Activated T-helper 2 cell treated with anti-CD3 and anti-CD28 coated beads, Interferon-gamma antibody, Interleukin-2, Interleukin-4, amounts not matched to agents 10 μg/mL and 5 μg/mL and 100 μg/mL, durations not matched to agents 14 hours and 24 hours and 36 hours (primary cell): ENCODE results near the gene FLT3. TPM values are rescaled to one million over a fixed set of nuclear protein-coding genes. Genes with fewer than 3 reads are reported as not detected.
A peak's percentile ranks its signal among the peaks of the same experiment; 100 is the strongest.

ENCODE experiments used
- DNase-seq: peaks from one replicate; pipeline ENCODE4 v3.0.0; 2021; ENCODE audit warnings: low spot score
- H3K27ac Mint-ChIP-seq: one replicate; pipeline ENCODE4 v1.8.0; 2021; ENCODE audit warnings: mixed read lengths
- H3K27me3 Mint-ChIP-seq: one replicate; pipeline ENCODE4 v1.8.0; 2021; ENCODE audit warnings: low read depth, mixed read lengths
- H3K36me3 Mint-ChIP-seq: one replicate; pipeline ENCODE4 v1.8.0; 2021; ENCODE audit warnings: low read depth, mixed read lengths
- H3K4me1 Mint-ChIP-seq: one replicate; pipeline ENCODE4 v1.8.0; 2021; ENCODE audit warnings: low read depth, mixed read lengths
- H3K4me3 Mint-ChIP-seq: one replicate; pipeline ENCODE4 v1.8.0; 2021; ENCODE audit warnings: low read depth, mild to moderate bottlenecking, moderate library complexity, mixed read lengths
- H3K9me3 Mint-ChIP-seq: one replicate; pipeline ENCODE4 v1.8.0; 2021; ENCODE audit warnings: mixed read lengths
- intact Hi-C: fragments of 100-400 bp; cut with micrococcal nuclease; formaldehyde crosslinking; loops from one replicate; pipeline ENCODE4 v1.15.1; 2023
- total RNA-seq: library from RNA; stranded (reverse); gene quantifications from 2 replicates; pipeline ENCODE4 v1.2.3, GENCODE V29; 2022

Gene FLT3
- total RNA-seq, 1 donor from 2014 or later: not detected

DNA sequence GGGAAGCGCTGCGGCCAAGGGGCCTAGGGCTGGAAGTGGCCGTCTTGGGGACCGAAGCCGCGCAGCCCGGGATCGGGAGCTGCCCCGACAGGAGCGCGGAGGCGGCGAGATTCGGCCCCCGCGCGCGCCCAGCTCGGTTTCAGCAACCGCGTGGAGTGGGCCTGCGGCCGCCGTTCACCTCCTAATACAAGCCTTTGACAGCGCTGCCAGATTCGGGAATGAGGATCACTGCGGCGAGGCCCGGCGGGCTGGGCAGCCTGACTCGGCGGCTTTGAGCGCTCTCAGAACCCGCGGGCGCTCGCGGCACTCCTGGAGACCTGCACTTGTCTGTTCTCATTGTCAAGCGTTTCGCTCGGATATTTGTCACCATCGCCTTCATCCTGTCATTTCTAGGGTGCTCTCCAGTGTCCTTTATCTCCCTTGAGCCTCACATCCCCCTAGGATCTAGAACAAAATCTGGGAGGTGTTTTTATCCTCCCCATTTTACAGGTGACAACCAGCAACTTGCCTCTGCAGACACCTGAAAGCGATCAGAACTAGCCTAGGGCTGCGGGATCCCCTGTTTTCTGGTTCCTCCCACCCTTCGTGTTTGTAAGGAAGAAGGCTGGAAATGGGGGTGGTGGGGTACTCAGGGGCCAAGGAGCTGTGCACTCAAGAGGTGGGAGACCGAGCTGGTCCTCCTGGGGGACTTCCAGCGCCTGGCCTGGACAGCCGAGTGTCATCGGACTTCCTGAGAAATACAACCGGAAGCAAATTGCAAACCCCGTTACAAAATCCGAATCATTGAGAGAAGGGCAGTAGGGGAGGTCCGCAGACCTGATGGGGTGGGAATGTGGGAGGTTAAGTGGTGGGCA lies 129.8 kb downstream of the FLT3 start:
- H3K9me3 Mint-ChIP-seq: no peaks in the 10 kb centered on the region
- peaks cover 3% of the 10 kb centered on the region for H3K4me1 Mint-ChIP-seq
- DNase-seq: no peak
- H3K27me3 Mint-ChIP-seq: peaks cover 82% of the 10 kb centered on the region
- H3K36me3 Mint-ChIP-seq: no peaks in the 10 kb centered on the region
- intact Hi-C loops: loop anchor here (2.0 kb wide), 2 partner anchors 16 to 176 kb away; no protein-coding TSS in a partner anchor
- no peak overlapping the region for H3K4me3 Mint-ChIP-seq
- H3K27ac Mint-ChIP-seq: no peak overlapping the region

DNA sequence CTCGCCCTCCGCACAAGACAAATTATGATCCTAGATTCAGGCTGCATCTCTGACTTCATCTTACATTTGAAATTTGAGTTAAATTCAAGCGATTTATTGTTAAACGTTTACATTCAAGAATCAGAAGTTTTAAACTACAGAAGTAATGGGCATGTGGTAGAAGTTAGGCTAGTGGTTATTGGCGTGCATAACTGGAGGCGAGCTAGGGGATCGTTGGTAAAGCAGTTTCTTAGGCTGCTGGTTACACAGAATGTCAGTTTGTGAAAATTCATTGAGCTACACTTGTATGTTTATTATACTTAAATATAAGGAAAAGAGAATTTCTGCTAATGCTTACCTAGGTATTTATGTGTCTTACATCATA lies 130.5 kb downstream of the FLT3 start:
- H3K27me3 Mint-ChIP-seq: peaks cover 82% of the 10 kb centered on the region
- no peak for DNase-seq
- intact Hi-C loops: loop anchor here (2.0 to 5.0 kb wide), 3 partner anchors 15 to 175 kb away; no protein-coding TSS in a partner anchor
- H3K36me3 Mint-ChIP-seq: no peaks in the 10 kb centered on the region
- no peaks in the 10 kb centered on the region for H3K4me1 Mint-ChIP-seq
- no peak overlapping the region for H3K4me3 Mint-ChIP-seq
- H3K27ac Mint-ChIP-seq: no peak overlapping the region
- no peaks in the 10 kb centered on the region for H3K9me3 Mint-ChIP-seq

DNA sequence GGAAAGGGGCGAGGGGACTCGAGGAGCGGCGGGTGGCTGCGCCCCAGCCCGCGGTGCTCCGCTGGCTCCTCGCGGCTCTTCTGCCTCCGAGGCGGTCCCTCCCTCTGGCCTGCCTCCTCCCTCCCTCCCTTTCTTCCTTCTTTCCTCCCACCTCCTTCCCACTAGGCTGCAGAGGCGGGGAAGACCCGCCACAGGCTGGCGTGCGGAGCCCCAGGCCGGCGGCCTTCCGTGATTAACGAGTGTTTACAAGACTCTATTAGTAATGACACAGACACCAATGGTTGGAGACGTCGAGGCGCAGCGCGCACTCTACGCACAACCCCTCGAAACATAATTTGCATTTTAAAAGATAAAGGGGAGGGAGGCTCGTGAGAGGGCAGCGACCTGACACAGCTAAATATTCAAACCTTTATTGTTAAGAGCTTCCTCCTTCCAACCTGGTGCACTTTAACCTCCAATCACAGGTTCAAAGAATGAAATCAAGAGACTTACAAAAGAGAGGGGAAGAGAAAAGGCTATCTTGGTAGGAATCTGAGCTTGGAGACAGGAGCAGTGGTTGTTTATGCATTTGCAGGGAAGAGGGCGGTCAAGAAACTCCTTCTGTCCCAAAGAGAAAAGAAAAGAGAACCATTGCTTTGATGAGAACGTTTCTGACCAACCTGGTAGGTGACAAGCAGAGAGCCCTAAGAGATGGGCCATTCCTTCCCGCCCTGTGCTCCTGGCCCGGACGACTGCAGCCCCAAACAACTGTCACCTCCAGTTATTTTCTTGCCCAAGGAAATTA lies 131.1 kb downstream of the FLT3 start, which contains the start of gene CDX2:
CDX2 (minus strand) TSS at position 234 of the 784 bp plus-strand sequence. CDS start 309 bp downstream, outside the sequence.
- H3K4me3 Mint-ChIP-seq: no peak within 1 kb of the TSS
- H3K27ac Mint-ChIP-seq: peak within 1 kb of the TSS; percentile 58
- H3K36me3 Mint-ChIP-seq: no peaks in the 10 kb centered on the region
- H3K27me3 Mint-ChIP-seq: peaks cover 81% of the 10 kb centered on the region
- no peaks in the 10 kb centered on the region for H3K9me3 Mint-ChIP-seq
- no peak for DNase-seq
- intact Hi-C loops: loop anchor here (5.0 kb wide), 1 partner anchor 147 kb away; no protein-coding TSS in a partner anchor
- no peaks in the 10 kb centered on the region for H3K4me1 Mint-ChIP-seq

DNA sequence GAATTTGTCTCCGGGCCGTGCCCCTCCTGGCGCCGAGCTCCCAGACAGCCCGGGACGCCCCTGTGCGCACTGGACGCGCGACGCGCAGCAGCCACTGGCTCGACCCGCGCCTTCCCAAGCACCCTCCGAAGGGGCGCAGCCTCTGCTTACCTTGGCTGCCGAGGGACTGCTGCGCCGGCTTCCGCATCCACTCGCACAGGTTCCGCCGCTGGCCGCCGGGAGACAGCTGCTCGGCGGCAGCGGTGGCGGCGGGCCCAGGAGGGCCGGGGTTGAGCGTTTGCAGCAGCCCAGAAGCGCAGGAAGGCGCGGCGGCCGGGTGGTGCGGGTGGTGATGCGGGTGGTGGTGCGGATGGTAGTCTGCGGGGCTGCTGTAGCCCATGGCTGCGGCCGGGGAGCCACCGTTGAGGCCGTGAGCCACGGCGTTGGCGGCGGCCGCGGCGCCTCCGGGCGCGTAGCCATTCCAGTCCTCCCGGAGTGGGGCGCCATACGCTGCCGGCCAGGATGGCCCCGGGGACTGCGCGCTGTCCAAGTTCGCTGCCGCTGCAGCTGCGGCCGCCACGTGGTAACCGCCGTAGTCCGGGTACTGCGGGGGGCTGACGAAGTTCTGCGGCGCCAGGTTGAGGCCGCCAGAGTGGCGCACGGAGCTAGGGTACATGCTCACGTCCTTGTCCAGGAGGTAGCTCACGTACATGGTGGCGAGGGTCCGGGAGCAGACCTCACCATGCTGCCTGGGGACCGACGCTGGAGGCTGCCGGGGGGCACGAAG lies 131.9 kb downstream of the FLT3 start:
- no peak for DNase-seq
- no peaks in the 10 kb centered on the region for H3K36me3 Mint-ChIP-seq
- H3K27ac Mint-ChIP-seq: no peak overlapping the region
- intact Hi-C loops: loop anchor here (5.0 kb wide), 1 partner anchor 146 kb away; no protein-coding TSS in a partner anchor
- H3K4me1 Mint-ChIP-seq: no peaks in the 10 kb centered on the region
- no peaks in the 10 kb centered on the region for H3K9me3 Mint-ChIP-seq
- H3K4me3 Mint-ChIP-seq: no peak overlapping the region
- peaks cover 81% of the 10 kb centered on the region for H3K27me3 Mint-ChIP-seq

DNA sequence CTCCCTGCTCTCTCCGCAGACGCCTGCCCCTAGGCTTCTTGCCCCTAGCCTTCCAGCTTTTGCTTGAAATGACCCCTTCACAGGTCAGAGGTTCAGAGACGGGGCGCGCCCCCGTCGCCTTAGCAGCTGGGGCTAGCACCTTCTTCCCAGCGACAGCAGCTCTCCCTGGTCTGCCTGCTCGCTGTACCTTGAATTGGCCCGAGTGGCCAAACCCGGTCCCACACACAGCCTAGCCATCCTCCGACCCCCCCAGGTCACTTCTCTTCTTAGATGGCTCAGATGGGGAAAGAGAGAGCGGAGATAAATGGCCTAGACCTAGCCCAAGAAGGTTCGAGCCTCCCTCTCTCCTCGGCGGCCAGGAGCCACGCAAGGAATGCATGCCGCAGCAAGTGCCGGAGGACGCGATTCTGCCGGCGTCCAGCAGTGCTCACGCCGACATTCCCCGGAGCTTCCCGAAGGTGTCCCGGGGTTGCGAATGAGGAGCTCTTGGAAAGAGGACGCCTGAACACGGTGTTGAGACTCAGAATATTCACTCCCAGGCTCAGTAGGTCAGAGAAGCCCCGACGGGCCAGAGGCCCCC lies 132.6 kb downstream of the FLT3 start:
- H3K27me3 Mint-ChIP-seq: peaks cover 80% of the 10 kb centered on the region
- no peak overlapping the region for H3K4me3 Mint-ChIP-seq
- peak overlapping the region; percentile 33 for H3K27ac Mint-ChIP-seq
- no peaks in the 10 kb centered on the region for H3K9me3 Mint-ChIP-seq
- H3K4me1 Mint-ChIP-seq: no peaks in the 10 kb centered on the region
- no peak for DNase-seq
- intact Hi-C loops: loop anchor here (2.0 to 5.0 kb wide), 2 partner anchors 45 to 146 kb away; no protein-coding TSS in a partner anchor
- H3K36me3 Mint-ChIP-seq: no peaks in the 10 kb centered on the region

GRCh38 chr13:27967203-27967735 lies 133.1 kb downstream of the FLT3 start:
- no peak for DNase-seq
- H3K27ac Mint-ChIP-seq: peak overlapping the region; percentile 22
- no peaks in the 10 kb centered on the region for H3K4me1 Mint-ChIP-seq
- no peaks in the 10 kb centered on the region for H3K9me3 Mint-ChIP-seq
- peaks cover 80% of the 10 kb centered on the region for H3K27me3 Mint-ChIP-seq
- no peak overlapping the region for H3K4me3 Mint-ChIP-seq
- H3K36me3 Mint-ChIP-seq: no peaks in the 10 kb centered on the region
- intact Hi-C loops: loop anchor here (2.0 to 5.0 kb wide), 2 partner anchors 44 to 145 kb away; no protein-coding TSS in a partner anchor

GRCh38 chr13:27966641-27967202 lies 133.7 kb downstream of the FLT3 start:
- Mint-ChIP-seq H3K27ac (no peak overlapping the region), H3K4me1 (no peaks in the 10 kb centered on the region), H3K4me3 (no peak overlapping the region), H3K9me3 (no peaks in the 10 kb centered on the region), H3K27me3 (peaks cover 83% of the 10 kb centered on the region), H3K36me3 (no peaks in the 10 kb centered on the region)
- no peak for DNase-seq
- intact Hi-C loops: loop anchor here (2.0 to 5.0 kb wide), 2 partner anchors 44 to 144 kb away; no protein-coding TSS in a partner anchor

- Mint-ChIP-seq H3K9me3 (no peaks in the 10 kb centered on the region), H3K27me3 (peaks cover 83% of the 10 kb centered on the region), H3K4me3 (no peak overlapping the region), H3K4me1 (no peaks in the 10 kb centered on the region), H3K27ac (no peak overlapping the region), H3K36me3 (no peaks in the 10 kb centered on the region)
- intact Hi-C loops: loop anchor here (2.0 to 5.0 kb wide), 2 partner anchors 43 to 144 kb away; no protein-coding TSS in a partner anchor
- no peak for DNase-seq
Measured at GRCh38 chr13:27965740-27966640, 134.4 kb downstream of the FLT3 start.

- DNase-seq: no peak
- Mint-ChIP-seq H3K4me3 (no peak overlapping the region), H3K9me3 (no peaks in the 10 kb centered on the region), H3K27ac (no peak overlapping the region), H3K36me3 (no peaks in the 10 kb centered on the region), H3K4me1 (peaks cover 2% of the 10 kb centered on the region), H3K27me3 (peaks cover 81% of the 10 kb centered on the region)
- intact Hi-C loops: loop anchor here (5.0 kb wide), 1 partner anchor 143 kb away; no protein-coding TSS in a partner anchor
Measured at GRCh38 chr13:27965343-27965739, 135.0 kb downstream of the FLT3 start.

DNA sequence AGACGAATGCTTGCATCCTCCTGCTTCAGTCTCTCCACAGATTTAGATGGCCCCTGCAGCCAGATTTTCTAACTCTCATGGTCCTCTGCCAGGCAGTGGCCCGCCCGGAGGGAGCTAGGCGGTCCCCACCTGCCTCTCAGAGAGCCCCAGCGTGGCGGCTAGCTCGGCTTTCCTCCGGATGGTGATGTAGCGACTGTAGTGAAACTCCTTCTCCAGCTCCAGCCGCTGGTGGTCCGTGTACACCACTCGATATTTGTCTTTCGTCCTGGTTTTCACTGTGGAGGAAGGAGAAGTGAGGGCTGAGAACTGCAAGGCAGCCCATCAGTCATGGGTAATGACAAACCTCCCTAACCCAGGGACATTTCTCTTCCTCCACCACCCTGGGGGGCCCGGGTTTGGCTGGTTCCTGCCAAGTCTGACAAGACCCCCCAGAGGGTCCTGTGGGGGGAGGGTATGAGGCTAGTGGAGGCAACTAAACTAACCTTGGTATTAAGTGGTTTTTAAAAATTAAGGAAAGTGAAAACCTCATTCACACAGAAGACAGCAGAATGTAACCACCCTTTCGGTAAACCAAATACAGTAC lies 135.5 kb downstream of the FLT3 start:
- intact Hi-C loops: loop anchor here (5.0 kb wide), 1 partner anchor 143 kb away; no protein-coding TSS in a partner anchor
- Mint-ChIP-seq H3K4me1 (peaks cover 6% of the 10 kb centered on the region), H3K4me3 (no peak overlapping the region), H3K9me3 (no peaks in the 10 kb centered on the region), H3K36me3 (no peaks in the 10 kb centered on the region), H3K27ac (no peak overlapping the region), H3K27me3 (peaks cover 81% of the 10 kb centered on the region)
- DNase-seq: no peak
